HG03139 (cell line): ENCODE data around the gene UNC93A.
"Not testable (repeated sequence)": the region's sequence is repeated elsewhere in the genome, so short reads cannot be mapped to it uniquely, and the experiment has no call there.

ENCODE experiments used
- ATAC-seq: cut with Tn5 transposase; IDR thresholded peaks from one replicate; pipeline ENCODE4 v1.9.1; 2021; ENCODE audit not compliant: unreplicated experiment

Gene UNC93A

DNA sequence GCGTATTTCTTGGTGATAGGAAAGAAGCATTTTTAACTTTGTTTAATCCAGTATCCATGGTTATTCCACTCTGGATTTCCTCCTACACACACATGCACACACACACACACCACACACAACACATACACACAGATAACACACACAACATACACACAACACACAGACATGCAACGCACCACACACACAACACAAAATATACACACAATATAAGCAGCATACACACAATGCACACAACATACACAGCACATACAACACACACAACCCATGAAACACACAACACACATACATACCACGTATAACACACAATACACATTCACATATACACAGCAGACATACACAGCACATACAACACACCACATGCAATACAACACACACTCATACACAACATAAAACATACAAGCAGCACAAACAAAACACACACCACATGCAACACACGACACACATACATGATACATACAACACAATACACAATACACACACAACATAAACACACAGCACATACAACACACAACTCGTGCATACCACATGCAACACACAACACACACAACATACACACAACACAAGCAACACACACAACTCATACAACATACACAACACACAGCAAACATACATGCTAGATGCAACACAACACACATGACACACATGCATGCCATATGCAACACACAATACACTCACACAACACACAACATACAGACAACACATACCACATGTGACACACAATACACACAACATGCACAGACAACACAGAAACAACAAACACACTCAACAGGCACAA lies 46.7 kb downstream of the UNC93A start:
- ATAC-seq, result no peak

DNA sequence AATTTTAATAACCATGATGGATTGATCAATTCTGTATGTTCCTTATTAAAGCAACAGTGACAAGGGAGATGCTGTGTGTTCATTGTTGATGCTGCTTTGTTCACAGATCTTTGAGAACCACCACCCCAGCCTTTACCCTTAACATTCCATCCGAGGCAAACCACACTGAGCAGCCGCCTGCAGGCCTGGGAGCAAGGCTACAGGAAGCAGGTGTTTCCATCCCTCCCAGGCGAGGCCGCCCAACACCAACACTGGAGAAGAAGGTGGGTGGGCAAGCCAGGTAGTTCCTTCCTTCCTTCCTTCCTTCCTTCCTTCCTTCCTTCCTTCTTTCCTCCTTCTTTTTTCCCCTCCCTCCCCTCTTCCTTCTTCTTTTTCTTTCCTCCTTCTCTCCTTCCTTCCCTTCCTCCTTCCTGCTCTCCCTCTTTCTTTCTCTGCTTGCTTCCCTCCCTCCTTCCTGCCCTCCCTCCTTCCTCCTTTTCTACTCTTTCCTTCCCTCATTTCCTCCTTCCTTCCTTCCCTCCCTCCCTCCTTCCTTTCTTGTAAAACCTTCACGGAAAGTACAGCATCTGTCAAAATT lies 47.5 kb downstream of the UNC93A start:
- ATAC-seq, result no peak

DNA sequence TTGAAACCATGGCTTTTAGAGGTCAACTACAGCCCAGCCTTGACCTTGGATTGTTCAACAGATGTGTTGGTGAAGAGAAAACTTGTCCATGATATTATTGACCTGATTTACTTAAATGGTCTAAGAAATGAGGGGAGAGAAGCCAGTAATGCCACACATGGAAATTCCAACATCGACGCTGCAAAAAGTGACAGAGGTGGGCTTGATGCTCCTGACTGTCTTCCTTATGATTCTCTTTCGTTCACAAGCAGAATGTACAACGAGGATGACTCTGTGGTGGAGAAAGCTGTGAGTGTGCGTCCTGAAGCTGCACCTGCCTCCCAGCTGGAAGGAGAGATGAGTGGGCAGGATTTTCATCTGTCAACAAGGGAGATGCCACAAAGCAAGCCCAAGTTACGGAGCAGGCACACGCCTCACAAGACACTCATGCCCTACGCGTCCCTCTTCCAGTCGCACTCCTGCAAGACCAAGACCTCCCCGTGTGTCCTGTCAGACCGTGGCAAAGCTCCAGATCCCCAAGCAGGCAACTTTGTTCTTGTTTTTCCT lies 50.0 kb downstream of the UNC93A start:
- ATAC-seq, result no peak

DNA sequence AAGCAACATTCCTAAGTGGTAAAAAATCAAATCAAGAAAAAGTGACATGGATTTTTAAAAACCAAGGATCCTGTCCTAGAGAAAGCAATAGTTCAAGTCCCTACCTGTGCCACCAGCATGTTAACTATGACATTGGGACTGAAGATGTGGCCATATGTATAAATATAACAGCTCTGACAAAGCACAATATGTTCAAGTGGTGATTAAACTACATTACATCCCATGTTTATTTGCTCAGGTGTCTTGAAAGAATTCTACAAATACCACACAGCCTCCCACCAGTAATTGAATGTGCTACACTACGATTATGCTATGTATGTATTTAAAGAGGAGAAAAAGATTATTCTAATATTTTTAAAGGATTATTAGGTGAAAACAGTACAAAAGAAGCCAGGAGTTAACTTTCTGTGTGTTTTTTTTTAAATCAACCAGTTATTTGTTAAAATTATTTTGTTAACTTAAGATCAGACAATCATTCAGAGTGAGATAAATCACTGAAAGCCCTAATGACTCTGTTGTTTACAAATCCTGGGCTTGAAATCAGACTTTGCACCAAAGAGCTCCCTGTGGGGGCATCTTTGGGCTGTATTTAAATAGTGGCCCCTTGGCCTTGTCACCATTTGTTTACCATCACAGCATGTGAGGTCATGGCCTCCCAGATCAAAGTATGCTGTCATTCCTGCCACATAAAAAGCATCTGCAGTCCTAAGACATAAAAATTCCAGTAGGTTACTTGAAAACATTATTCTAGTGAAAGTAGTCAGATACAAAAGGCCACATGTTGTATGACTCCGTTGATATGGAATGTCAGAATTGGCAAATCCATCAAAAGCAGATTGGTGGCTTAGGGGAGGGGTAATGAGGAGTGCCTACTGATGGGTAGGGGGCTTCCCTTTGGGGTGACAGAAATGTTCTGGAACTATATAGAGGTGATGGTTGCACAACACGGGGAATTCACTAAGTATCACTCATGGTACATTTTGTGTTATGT lies 50.8 kb downstream of the UNC93A start:
- no peak for ATAC-seq

DNA sequence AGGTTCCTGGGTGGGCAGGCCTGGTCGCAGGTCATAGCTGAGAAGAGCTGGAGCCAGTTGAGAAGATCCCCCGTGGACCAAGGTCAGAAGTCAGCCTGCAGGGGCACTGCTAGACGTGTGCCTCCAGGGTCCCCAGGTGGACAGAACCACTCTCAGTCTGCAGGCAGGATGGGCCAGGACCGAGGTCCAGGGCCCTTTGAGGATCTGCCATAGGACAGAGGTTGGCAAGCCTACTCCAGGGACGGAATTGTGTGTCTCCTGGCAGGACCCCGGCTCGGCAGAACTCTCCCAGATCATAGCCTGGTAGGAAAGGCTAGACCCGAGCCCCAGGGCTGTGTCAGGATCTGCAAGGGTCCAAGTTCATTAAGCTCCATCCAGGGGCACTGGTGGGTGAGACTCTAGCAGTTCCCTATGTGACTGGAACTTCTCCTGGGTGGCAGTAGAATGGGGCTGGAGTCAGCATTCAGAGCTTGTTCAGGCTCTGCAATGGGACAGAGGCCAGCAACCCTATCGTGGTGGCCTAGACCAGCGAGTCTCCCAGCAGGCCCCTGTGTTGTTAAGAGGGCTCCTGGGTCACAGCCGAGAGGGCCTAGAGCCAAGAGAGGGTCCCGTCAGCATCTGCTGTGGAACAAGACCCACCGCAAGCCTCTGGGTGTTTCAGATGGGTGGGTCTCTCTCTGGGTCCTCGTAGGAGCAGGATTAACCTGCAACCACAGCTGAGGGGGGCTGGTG lies 51.9 kb downstream of the UNC93A start:
- no peak for ATAC-seq

DNA sequence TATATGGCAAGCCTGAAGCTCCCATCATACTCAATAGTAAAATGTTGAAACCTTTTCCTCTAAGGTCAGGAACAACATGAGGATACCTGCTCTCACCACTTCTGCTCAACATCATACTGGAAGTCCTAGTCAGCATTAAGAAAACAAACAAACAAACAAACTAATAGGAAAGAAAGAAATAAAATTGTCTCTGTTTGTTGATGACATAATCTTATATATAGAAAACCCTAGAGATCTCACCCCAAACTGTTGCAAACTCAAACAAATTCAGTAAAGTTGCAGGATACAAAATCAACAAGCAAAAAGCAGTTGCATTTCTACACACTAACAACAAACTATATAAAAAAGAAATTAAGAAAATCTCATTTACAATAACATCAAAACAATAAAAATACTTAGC lies 54.2 kb downstream of the UNC93A start:
- no peak for ATAC-seq

DNA sequence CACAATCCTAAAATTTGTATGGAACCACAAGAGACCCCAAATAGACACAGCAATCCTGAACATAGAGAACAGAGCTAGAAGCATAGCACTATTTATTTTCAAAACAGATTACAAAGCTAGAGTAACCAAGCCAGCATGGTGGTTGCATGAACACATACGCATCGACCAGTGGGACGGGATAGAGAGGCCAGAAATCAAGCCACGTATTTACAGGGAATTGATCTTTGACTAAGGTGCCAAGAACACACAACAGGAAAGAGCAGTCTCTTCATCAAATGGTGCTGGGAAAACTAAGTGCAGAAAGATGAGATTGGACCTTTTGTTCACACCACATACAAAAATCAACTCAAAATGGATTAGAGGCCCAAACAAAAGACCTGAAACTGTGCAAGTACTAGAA lies 54.8 kb downstream of the UNC93A start:
- no peak for ATAC-seq

DNA sequence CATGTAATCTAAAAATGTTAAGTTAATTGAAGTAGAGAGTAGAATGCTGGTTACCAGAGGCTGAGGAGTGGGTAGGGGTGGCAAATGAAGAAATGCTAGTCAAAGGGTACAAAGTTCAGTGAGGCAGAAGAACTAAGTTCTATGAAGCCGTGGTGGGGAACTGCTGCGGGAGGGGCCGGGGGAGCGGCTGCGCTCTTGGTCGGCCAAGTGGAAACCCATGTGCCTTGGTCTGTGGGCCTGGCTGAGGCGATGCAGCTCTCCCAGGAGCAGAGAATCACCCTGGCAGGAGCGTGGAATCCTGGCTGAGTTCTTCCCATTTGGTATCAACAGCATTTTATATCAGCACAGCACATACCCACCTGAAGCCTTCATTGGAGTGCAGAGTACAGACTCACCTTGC lies 56.1 kb downstream of the UNC93A start:
- no peak for ATAC-seq

DNA sequence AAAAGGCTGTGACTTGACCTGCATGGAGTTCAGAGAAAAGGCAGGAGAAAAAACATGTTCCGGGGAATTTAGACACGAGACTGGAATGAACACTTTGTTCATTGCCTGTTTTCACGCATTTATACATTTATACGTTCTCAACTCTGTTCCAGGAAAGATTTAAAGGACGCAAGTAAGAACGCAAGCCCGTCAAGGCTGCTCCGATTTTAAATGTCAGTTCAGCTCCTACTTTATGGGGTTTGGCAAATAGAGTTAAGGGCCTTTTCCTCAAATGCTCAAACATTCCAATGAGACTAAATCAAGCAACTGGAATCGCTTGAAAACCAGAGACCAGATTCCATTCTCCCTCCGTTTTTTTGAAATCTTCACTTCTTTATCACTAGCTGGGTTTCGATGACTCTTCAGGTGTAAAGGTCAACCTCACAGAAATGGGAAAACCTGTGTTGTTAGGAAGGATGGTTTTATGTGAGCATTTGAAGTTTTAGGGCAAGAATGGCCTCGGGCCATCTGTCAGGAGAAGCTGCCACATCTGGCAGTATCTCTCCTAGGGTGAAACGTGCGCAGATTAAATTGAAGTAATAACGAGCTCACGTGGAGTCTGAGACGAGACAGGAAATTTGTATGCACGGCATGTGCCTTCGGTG lies 58.6 kb downstream of the UNC93A start:
- no peak for ATAC-seq

DNA sequence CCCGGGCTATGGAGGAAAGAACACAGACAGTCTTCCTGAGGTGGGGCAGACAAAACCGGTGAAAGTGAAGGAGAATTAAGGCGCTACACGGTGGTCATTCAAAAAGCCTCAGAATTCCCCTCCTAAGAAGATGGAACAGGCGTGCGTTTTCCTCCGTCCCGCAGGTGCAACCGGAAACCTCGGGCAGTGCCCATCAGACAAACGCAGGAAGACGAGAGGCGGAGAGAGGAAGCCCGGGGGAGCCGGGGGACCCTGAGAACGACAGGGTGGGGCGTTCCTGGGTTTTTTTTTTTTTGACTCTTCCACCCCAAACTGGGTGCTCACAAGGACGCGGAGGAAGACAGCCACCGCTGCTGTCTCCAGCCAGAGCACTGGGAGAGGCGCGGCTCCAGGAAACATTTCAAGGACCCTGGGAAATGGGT lies 59.2 kb downstream of the UNC93A start:
- ATAC-seq, result no peak

DNA sequence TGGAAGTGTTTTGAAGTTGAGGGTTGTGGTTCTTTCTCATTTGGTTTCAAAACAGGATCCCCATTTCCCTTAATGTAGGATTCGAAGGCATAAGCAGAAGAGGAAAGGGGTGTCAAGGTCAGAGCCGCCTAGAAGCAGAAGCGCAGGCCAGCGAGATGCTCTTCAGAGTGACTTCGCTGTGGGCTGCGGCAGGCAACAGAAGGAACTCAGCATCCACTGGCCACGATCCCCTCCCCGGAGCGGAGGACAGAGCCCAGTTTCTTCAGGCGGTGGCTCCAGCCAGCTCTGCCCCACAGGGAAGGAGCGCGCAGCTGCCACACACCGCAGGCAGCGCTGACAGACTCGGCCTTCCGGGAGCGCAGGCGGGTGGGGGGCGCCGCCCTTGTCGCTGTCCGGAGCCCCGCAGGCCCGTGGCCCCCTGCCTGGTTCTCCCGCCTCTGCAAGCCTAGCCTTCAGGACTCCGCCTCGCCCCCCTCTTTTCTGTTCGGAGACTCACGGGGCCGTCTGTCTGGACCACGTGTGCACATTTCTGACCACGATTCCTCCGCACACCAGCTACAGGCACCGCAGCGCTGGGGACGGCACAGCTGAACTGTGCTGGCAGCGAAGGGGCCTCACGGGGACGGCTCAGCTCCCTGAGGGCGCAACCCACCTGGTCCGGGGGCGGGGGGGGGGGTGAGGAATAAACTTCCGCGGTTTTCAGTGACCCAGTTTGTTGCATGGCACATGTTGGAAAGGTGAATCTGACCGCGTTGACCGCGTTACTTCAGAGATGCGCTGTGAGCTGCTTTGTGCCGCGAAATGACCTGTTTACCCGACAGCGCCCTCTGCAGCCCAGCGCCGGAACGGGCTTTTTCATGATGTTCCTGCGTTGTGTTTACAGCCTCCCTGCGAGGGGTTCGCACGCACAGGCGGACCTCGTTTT lies 59.9 kb downstream of the UNC93A start:
- peak; percentile 59 for ATAC-seq

DNA sequence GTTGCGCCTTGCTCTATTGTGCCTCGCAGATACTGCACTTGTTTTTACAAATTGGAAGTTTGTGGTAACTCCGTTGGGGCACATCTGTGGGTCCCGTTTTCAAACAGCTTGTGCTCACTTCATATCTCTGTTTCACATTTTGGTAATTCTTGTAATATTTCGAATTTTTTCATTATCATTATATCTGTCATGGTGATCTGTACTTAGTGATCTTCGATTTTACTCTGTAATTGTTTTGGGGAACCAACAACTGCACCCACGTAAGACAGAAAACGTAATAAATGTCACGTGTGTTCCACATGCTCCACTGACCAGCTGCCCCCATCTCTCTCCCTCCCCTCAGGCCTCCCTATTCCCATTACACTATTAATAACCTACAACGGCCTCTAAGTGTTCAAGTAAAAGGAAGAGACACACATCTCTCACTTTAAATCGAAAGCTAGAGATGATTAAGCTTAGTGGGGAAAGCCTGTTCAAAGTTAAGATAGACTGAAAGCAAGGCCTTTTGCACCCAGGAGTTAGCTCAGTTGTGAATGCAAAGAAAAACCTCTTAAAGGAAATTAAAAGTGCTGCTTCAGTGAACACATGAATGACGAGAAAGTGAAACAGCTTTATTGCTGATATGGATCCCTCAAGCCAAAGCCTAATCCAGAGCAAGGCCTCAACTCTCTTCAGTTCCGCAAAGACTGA lies 60.7 kb downstream of the UNC93A start:
- ATAC-seq, result no peak

DNA sequence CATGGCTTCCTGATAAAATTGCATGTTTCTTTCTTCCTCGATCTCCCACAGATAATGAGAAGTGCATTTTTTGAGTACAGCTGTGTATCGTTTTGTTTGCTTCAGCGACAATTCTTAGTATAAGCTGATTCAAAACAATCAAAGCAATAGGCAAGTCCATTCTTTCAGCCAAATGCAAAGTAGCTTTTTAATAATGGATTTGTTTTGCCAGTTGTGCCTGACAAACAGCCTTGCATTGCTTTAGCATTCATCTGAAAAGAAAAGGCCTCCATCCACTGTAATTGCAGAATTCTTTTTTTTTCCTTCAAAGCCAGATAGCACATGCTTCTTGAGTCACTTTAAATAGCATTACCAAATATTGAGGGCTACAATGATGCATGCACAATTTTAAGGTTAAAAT lies 65.8 kb downstream of the UNC93A start:
- ATAC-seq, result no peak

DNA sequence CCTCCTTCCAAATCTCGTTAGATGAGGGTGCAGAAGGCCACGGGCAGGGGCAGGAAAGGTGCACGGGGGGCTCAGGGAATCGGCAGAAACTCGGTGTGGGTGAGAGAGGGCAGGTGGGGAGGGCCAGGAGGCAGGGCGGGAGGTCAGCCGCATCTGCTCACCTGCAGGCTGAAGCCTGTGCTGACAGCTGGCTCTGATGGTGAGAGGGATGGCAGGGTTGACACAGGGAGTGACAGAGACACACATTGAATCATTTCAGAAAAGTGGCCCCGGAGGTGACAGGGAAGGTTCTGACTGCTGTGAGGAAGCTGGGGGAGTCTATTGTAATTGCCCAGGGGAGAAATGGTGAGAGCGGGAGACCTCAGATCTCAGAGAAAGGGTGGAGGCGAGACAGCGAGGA lies 67.3 kb downstream of the UNC93A start:
- ATAC-seq, result not testable (repeated sequence)

DNA sequence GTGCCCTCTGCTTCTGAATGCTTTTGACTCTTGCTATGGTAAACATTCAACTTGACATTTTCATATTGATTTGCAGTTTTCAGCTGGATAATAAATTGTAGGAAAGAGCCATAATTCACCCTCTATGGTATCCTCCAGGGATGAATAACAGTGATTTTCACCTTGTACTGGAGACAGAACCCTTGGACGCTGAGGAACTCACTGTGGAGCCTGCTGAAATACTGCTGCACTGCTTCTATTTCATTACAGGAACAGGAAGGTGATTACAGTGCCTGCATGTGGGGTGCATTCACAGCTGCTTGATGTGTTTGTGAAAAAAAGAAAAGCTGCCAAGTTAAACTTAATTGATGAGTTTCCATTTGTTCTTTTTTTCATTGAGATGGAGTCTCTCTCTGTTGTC lies 70.1 kb downstream of the UNC93A start:
- ATAC-seq, result not testable (repeated sequence)
